ENCODE measurements around the gene COL8A2.
A peak's percentile ranks its signal among the peaks of the same experiment; 100 is the strongest.

Gene COL8A2

GRCh38 chr1:36135330-36135667 is 10.3 kb upstream of the COL8A2 start:
- no peak for DNase-seq

- peak; percentile 32 to 53 for DNase-seq
Measured at GRCh38 chr1:36134505-36135329, 9.7 kb upstream of the COL8A2 start.

GRCh38 chr1:36134031-36134430 is 9.0 kb upstream of the COL8A2 start:
- no peak for DNase-seq

- no peak for DNase-seq
Measured at GRCh38 chr1:36133484-36133883, 8.5 kb upstream of the COL8A2 start.

GRCh38 chr1:36132029-36132428 is 7.0 kb upstream of the COL8A2 start:
- no peak for DNase-seq

- DNase-seq, result no peak
Measured at GRCh38 chr1:36128905-36129206, 3.8 kb upstream of the COL8A2 start.

GRCh38 chr1:36128126-36128904 is 3.3 kb upstream of the COL8A2 start:
- DNase-seq, result no peak

- no peak for DNase-seq
Measured at GRCh38 chr1:36126797-36127500, 1.9 kb upstream of the COL8A2 start.

- no peak for DNase-seq
Measured at GRCh38 chr1:36126005-36126716, 1.1 kb upstream of the COL8A2 start.

GRCh38 chr1:36124404-36125128 is 456 bp downstream of the COL8A2 start:
- no peak for DNase-seq

- DNase-seq, result no peak
Measured at GRCh38 chr1:36123356-36123755, 1.7 kb downstream of the COL8A2 start.

- no peak for DNase-seq
Measured at GRCh38 chr1:36122062-36123030, 2.7 kb downstream of the COL8A2 start.

GRCh38 chr1:36119456-36119855 is 5.6 kb downstream of the COL8A2 start:
- DNase-seq, result no peak

GRCh38 chr1:36118447-36119204 is 6.4 kb downstream of the COL8A2 start:
- no peak for DNase-seq

- DNase-seq, result no peak
Measured at GRCh38 chr1:36116901-36117300, 8.1 kb downstream of the COL8A2 start.

GRCh38 chr1:36115931-36116330 is 9.1 kb downstream of the COL8A2 start:
- no peak for DNase-seq

- no peak for DNase-seq
Measured at GRCh38 chr1:36115200-36115669, 9.8 kb downstream of the COL8A2 start.

GRCh38 chr1:36114371-36114770 is 10.7 kb downstream of the COL8A2 start:
- no peak for DNase-seq

- no peak for DNase-seq
Measured at GRCh38 chr1:36112823-36113222, 12.2 kb downstream of the COL8A2 start.

GRCh38 chr1:36111151-36111550 is 13.9 kb downstream of the COL8A2 start:
- no peak for DNase-seq

Measured in stimulated activated CD4-positive, alpha-beta T cell treated with anti-CD3 and anti-CD28 coated beads, Interleukin-2, amount 100 ng/mL, for 24 hours (primary cell).